Adrenal gland (tissue), 12 donors: ENCODE results near the gene CD86. TPM values are rescaled to one million over a fixed set of nuclear protein-coding genes. Genes with fewer than 3 reads are reported as not detected.

Experiments
- DNase-seq, 7 donors: peaks; one replicate each; pipeline ENCODE4 v3.0.0-alpha.2; 2019 to 2020
- H3K27ac ChIP-seq, 5 donors: fragments of 200-600 bp; sonication (generic) in 4 of 5; 1 replicate in 3 of 5; 2 replicates in 2 of 5; pipeline versions ENCODE4 v1.5.1 to v1.8.0; 2016 to 2020; ENCODE audit warnings: mild to moderate bottlenecking in 1 of 5
- H3K27me3 ChIP-seq: fragments of 200-600 bp; 2 replicates; pipeline ENCODE4 v1.8.0; 2021
- H3K36me3 ChIP-seq, 2 donors: fragments of 200-600 bp; replicated peaks in 1 of 2; 1 replicate in 1 of 2; 2 replicates in 1 of 2; pipeline versions ENCODE4 v1.5.1 to v1.8.0; 2018 to 2022
- H3K4me1 ChIP-seq, 2 donors: fragments of 200-600 bp; replicated peaks in 1 of 2; 1 replicate in 1 of 2; 2 replicates in 1 of 2; pipeline versions ENCODE4 v1.5.1 to v1.8.0; 2018 to 2021
- H3K4me3 ChIP-seq, 4 donors: fragments of 200-600 bp; sonication (generic) in 3 of 4; one replicate each; pipeline ENCODE4 v1.5.1; 2016 to 2018
- H3K9me3 ChIP-seq, 3 donors: fragments of 200-600 bp; sonication (generic) in 1 of 3; replicated peaks in 1 of 3; 1 replicate in 2 of 3; 2 replicates in 1 of 3; pipeline versions ENCODE4 v1.5.1 to v1.8.0; 2016 to 2021
- CTCF ChIP-seq, 6 experiments: fragments of 450-650 bp in 4 of 6; fragments of 200-600 bp in 2 of 6; sonication (generic) in 1 of 6; IDR thresholded peaks; 1 replicate in 5 of 6; 2 replicates in 1 of 6; pipeline versions ENCODE4 v1.5.1 to v1.8.0; 2016 to 2021; ENCODE audit warnings: antibody characterized with exemption in 6 of 6, mild to moderate bottlenecking in 2 of 6, moderate library complexity in 1 of 6
- POLR2A ChIP-seq, 2 donors: fragments of 450-650 bp; IDR thresholded peaks; one replicate each; pipeline ENCODE4 v1.6.1; 2017; ENCODE audit warnings: antibody characterized with exemption in 2 of 2, mild to moderate bottlenecking in 2 of 2, moderate library complexity in 1 of 2
- WGBS, 4 donors: extraction: QIAGEN DNeasy Blood & Tissue Kit in 2 of 4; methylation state at CpG; one replicate each; pipeline versions ENCODE4 v1.1.5 to v1.1.7; 2013 to 2017; 5-methylcytosine and 5-hydroxymethylcytosine counted together
- intact Hi-C, 2 donors: fragments of 100-400 bp; cut with DNase I; formaldehyde crosslinking; loops; one replicate each; pipeline versions ENCODE4 v1.14.1 to v1.15.0; 2022 to 2023
- polyA plus RNA-seq, 3 donors: library from polyadenylated mRNA; stranded (reverse); fragments of 200-250 nt in 2 of 3; fragments of 350-450 nt in 1 of 3; fragmentation: Illumina TruSeq in 1 of 3; extraction: RNeasy Lipid Tissue Mini Kit (QIAGEN cat#74804) in 1 of 3; gene quantifications; one replicate each; pipeline ENCODE4 v1.2.3, GENCODE V29; 2013 to 2014
- total RNA-seq, 9 donors: library from RNA; depleted of rRNA in 4 of 9; stranded (reverse); fragments of >200 nt in 4 of 9; fragments of 120-200 nt in 1 of 9; fragmentation: NEBNext Ultra II Directional in 1 of 9; extraction: Animal tissue kit (Norgen Biotek cat#: 25700) in 1 of 9; gene quantifications; one replicate each; pipeline versions ENCODE4 v1.1.0 to v1.2.4, GENCODE V29; 2013 to 2023
- donor health status: healthy with polysubstance abuse.
- donor health status: Bipolar disorder and iron deficiency.
- donor health status: DM: yes; HTN: yes; CAD: no.
- donor health status: DM: no; HTN: no; CAD: no.
- donor health status: DM: no; HTN: no; CAD: no.
- donor health status: DM: yes; HTN: yes; CAD: no.

The CD86 gene
- total and polyA plus RNA-seq, 12 donors = 2.1 to 23.3 (median 8.9) TPM

- no peak for DNase-seq
- Histone ChIP-seq H3K27me3 (no peaks in the 10 kb centered on the region), H3K36me3 (no peaks in the 10 kb centered on the region), H3K27ac (no peak overlapping the region), H3K4me1 (no peaks in the 10 kb centered on the region), H3K4me3 (no peak overlapping the region), H3K9me3 (no peaks in the 10 kb centered on the region)
- 91 to 95% (median 92%) methylated on average over 2 of the region's 2 CpGs for WGBS, 4 donors
- no peak for TF ChIP-seq CTCF (IDR thresholded peaks at IDR 0.05)
- no peak for TF ChIP-seq POLR2A (IDR thresholded peaks at IDR 0.05)
- intact Hi-C loops = loop anchor here (5.0 to 10.0 kb wide), 2 partner anchors 158 to 161 kb away; no protein-coding TSS in a partner anchor
These were observed 48.8 kb downstream of the CD86 start for GRCh38 chr3:122103821-122104514.

GRCh38 chr3:122104515-122105194 is 49.5 kb downstream of the CD86 start:
- intact Hi-C loops = loop anchor here (5.0 to 10.0 kb wide), 2 partner anchors 158 to 160 kb away; no protein-coding TSS in a partner anchor
- Histone ChIP-seq H3K9me3 (no peaks in the 10 kb centered on the region), H3K27me3 (no peaks in the 10 kb centered on the region), H3K27ac (no peak overlapping the region), H3K36me3 (no peaks in the 10 kb centered on the region), H3K4me1 (no peaks in the 10 kb centered on the region), H3K4me3 (no peak overlapping the region)
- WGBS, 4 donors = 88 to 92% (median 89%) methylated on average over 8 of the region's 8 CpGs
- DNase-seq = no peak
- TF ChIP-seq POLR2A (IDR thresholded peaks at IDR 0.05) (no peak), CTCF (IDR thresholded peaks at IDR 0.05) (no peak)

- intact Hi-C loops = loop anchor here in 1 of 2 donors (10.0 kb wide), 1 partner anchor 159 kb away; no protein-coding TSS in a partner anchor
- TF ChIP-seq CTCF (IDR thresholded peaks at IDR 0.05) (no peak), POLR2A (IDR thresholded peaks at IDR 0.05) (no peak)
- Histone ChIP-seq H3K4me3 (no peak overlapping the region), H3K4me1 (no peaks in the 10 kb centered on the region), H3K27me3 (no peaks in the 10 kb centered on the region), H3K9me3 (no peaks in the 10 kb centered on the region), H3K36me3 (no peaks in the 10 kb centered on the region), H3K27ac (no peak overlapping the region)
- no peak for DNase-seq
- 37 to 53% (median 43%) methylated on average over 2 of the region's 2 CpGs for WGBS, 4 donors
These were observed 50.5 kb downstream of the CD86 start for GRCh38 chr3:122105626-122106025.

GRCh38 chr3:122107171-122107570 is 52.0 kb downstream of the CD86 start:
- Histone ChIP-seq H3K4me3 (no peak overlapping the region), H3K36me3 (no peaks in the 10 kb centered on the region), H3K9me3 (no peaks in the 10 kb centered on the region), H3K27ac (no peak overlapping the region), H3K4me1 (no peaks in the 10 kb centered on the region), H3K27me3 (no peaks in the 10 kb centered on the region)
- 68 to 97% (median 93%) methylated on average over 2 of the region's 2 CpGs for WGBS, 4 donors
- TF ChIP-seq POLR2A (IDR thresholded peaks at IDR 0.05) = no peak
- TF ChIP-seq CTCF (IDR thresholded peaks at IDR 0.05) = no peak
- intact Hi-C loops = loop anchor here in 1 of 2 donors (10.0 kb wide), 1 partner anchor 158 kb away; no protein-coding TSS in a partner anchor
- DNase-seq = no peak
